Measurements from ENCODE around the gene PDE4D. TPM values are rescaled to one million over a fixed set of nuclear protein-coding genes. Genes with fewer than 3 reads are reported as not detected.
A peak's percentile ranks its signal among the peaks of the same experiment; 100 is the strongest.

PDE4D gene
- total and polyA plus RNA-seq, 2 donors (not counting 3 experiments of a cell fraction or from before 2014, with no cell fraction given): 34.5 to 51.2 TPM

- no peaks in the 10 kb centered on the region for H3K9me1 ChIP-seq (replicated peaks; ENCODE audit: control insufficient read depth, extremely low read depth, insufficient read depth, low read length)
- dilution Hi-C loops (cut with MboI; ENCODE audit: extremely low pct_ligation_motif_present, low sequenced_read_pairs): no loop called here
- H3K27ac ChIP-seq (ENCODE audit: insufficient read depth, low read depth, low read length): no peak overlapping the region
- TF ChIP-seq FOS (IDR thresholded peaks at IDR 0.05; ENCODE audit: borderline replicate concordance, insufficient read depth, low read length) (no peak), EZH2 (IDR thresholded peaks at IDR 0.05; ENCODE audit: borderline replicate concordance, low read depth, low read length, severe bottlenecking) (no peak), JUN (IDR thresholded peaks at IDR 0.05; ENCODE audit: borderline replicate concordance, insufficient read depth, insufficient read length, low read depth) (no peak)
- no peak overlapping the region for H2AFZ ChIP-seq (ENCODE audit: low read depth, low read length)
- no TSS peak for BruUV-seq (replicated peaks)
- H3K9me3 ChIP-seq (replicated peaks; ENCODE audit: control insufficient read depth, insufficient read depth, low read length): no peaks in the 10 kb centered on the region
- no peaks in the 10 kb centered on the region for H3K36me3 ChIP-seq (ENCODE audit: control insufficient read depth in 2 of 2, extremely low read depth in 1 of 2, insufficient read depth in 2 of 2, low read length in 2 of 2)
- H3K4me1 ChIP-seq (ENCODE audit: control insufficient read depth, extremely low read depth, insufficient read depth, low read length): peaks cover 4% of the 10 kb centered on the region
- no peak overlapping the region for H3K4me3 ChIP-seq (replicated peaks in 1 of 3; ENCODE audit: insufficient read depth in 1 of 3, low read depth in 1 of 3, low read length in 3 of 3)
- no peak for DNase-seq (ENCODE audit: low read depth, low spot score)
- intact Hi-C loops (cut with micrococcal nuclease): loop anchor here (1.0 to 5.0 kb wide), 5 partner anchors 180 to 613 kb away; no protein-coding TSS in a partner anchor
- H3K27me3 ChIP-seq (ENCODE audit: control insufficient read depth in 2 of 2, insufficient read depth in 2 of 2, low read length in 2 of 2): no peaks in the 10 kb centered on the region
- POLR2A ChIA-PET: no interaction called here
- H4K20me1 ChIP-seq (replicated peaks; ENCODE audit: control insufficient read depth, extremely low read depth, insufficient read depth, low read length): no peaks in the 10 kb centered on the region
- no peaks in the 10 kb centered on the region for H3K79me2 ChIP-seq (ENCODE audit: control insufficient read depth, insufficient read depth, low read length)
- no peak overlapping the region for H3K9ac ChIP-seq (replicated peaks; ENCODE audit: extremely low read depth, insufficient read depth, low read length)
- no peak for FAIRE-seq
- H3K4me2 ChIP-seq (ENCODE audit: insufficient read depth, low read length): peak overlapping the region; percentile 29
- CTCF ChIA-PET: interaction anchor here (0.6 to 6.4 kb wide), 54 partner anchors 9 to 612 kb away, joined by 3 to 217 read pairs (median 6); no protein-coding TSS in a partner anchor
Measured at GRCh38 chr5:59187857-59188256, 705.7 kb downstream of the PDE4D start.

GRCh38 chr5:59186623-59187022 lies 706.9 kb downstream of the PDE4D start:
- H3K4me2 ChIP-seq (ENCODE audit: insufficient read depth, low read length): no peak overlapping the region
- no peaks in the 10 kb centered on the region for H3K79me2 ChIP-seq (ENCODE audit: control insufficient read depth, insufficient read depth, low read length)
- POLR2A ChIA-PET: no interaction called here
- DNase-seq (ENCODE audit: low read depth, low spot score): no peak
- H4K20me1 ChIP-seq (replicated peaks; ENCODE audit: control insufficient read depth, extremely low read depth, insufficient read depth, low read length): no peaks in the 10 kb centered on the region
- TF ChIP-seq GATA2 (IDR thresholded peaks at IDR 0.05; ENCODE audit: insufficient read depth, insufficient read length, low read depth, low read length): no peak
- no peak for TF ChIP-seq JUN (IDR thresholded peaks at IDR 0.05; ENCODE audit: borderline replicate concordance, insufficient read depth, insufficient read length, low read depth)
- TF ChIP-seq, protein P1, sequence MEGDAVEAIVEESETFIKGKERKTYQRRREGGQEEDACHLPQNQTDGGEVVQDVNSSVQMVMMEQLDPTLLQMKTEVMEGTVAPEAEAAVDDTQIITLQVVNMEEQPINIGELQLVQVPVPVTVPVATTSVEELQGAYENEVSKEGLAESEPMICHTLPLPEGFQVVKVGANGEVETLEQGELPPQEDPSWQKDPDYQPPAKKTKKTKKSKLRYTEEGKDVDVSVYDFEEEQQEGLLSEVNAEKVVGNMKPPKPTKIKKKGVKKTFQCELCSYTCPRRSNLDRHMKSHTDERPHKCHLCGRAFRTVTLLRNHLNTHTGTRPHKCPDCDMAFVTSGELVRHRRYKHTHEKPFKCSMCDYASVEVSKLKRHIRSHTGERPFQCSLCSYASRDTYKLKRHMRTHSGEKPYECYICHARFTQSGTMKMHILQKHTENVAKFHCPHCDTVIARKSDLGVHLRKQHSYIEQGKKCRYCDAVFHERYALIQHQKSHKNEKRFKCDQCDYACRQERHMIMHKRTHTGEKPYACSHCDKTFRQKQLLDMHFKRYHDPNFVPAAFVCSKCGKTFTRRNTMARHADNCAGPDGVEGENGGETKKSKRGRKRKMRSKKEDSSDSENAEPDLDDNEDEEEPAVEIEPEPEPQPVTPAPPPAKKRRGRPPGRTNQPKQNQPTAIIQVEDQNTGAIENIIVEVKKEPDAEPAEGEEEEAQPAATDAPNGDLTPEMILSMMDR (IDR thresholded peaks at IDR 0.05; ENCODE audit: extremely low read depth in 1 of 2, insufficient read depth in 1 of 2, low read depth in 1 of 2, low read length in 2 of 2): no peak
- TF ChIP-seq EZH2 (IDR thresholded peaks at IDR 0.05; ENCODE audit: borderline replicate concordance, low read depth, low read length, severe bottlenecking): no peak
- no peak for TF ChIP-seq FOS (IDR thresholded peaks at IDR 0.05; ENCODE audit: borderline replicate concordance, insufficient read depth, low read length)
- no peak for TF ChIP-seq MAX (IDR thresholded peaks at IDR 0.05; ENCODE audit: insufficient read depth, insufficient read length)
- TF ChIP-seq MYC (IDR thresholded peaks at IDR 0.05; ENCODE audit: low read depth, low read length): no peak
- no peak for TF ChIP-seq POLR2AphosphoS5 (IDR thresholded peaks at IDR 0.05; ENCODE audit: insufficient read depth, low read depth, low read length)
- no peak for TF ChIP-seq POLR2A (IDR thresholded peaks at IDR 0.05; ENCODE audit: low read depth, low read length)
- no peaks in the 10 kb centered on the region for H3K9me3 ChIP-seq (replicated peaks; ENCODE audit: control insufficient read depth, insufficient read depth, low read length)
- H2AFZ ChIP-seq (ENCODE audit: low read depth, low read length): no peak overlapping the region
- BruUV-seq (replicated peaks): no TSS peak
- H3K9ac ChIP-seq (replicated peaks; ENCODE audit: extremely low read depth, insufficient read depth, low read length): no peak overlapping the region
- intact Hi-C loops (cut with micrococcal nuclease) (loop anchor here (5.0 kb wide), 1 partner anchor 476 kb away; no protein-coding TSS in a partner anchor), dilution Hi-C loops (cut with MboI; ENCODE audit: extremely low pct_ligation_motif_present, low sequenced_read_pairs) (no loop called here)
- H3K4me3 ChIP-seq (replicated peaks in 1 of 3; ENCODE audit: insufficient read depth in 1 of 3, low read depth in 1 of 3, low read length in 3 of 3): no peak overlapping the region
- H3K4me1 ChIP-seq (ENCODE audit: control insufficient read depth, extremely low read depth, insufficient read depth, low read length): peaks cover 4% of the 10 kb centered on the region
- H3K9me1 ChIP-seq (replicated peaks; ENCODE audit: control insufficient read depth, extremely low read depth, insufficient read depth, low read length): no peaks in the 10 kb centered on the region
- CTCF ChIA-PET: interaction anchor here (1.4 to 6.4 kb wide), 3 partner anchors 10 to 195 kb away, joined by 3 to 217 read pairs (median 193); no protein-coding TSS in a partner anchor
- H3K27me3 ChIP-seq (ENCODE audit: control insufficient read depth in 2 of 2, insufficient read depth in 2 of 2, low read length in 2 of 2): no peaks in the 10 kb centered on the region
- no peak for FAIRE-seq
- no peak overlapping the region for H3K27ac ChIP-seq (ENCODE audit: insufficient read depth, low read depth, low read length)
- no peaks in the 10 kb centered on the region for H3K36me3 ChIP-seq (ENCODE audit: control insufficient read depth in 2 of 2, extremely low read depth in 1 of 2, insufficient read depth in 2 of 2, low read length in 2 of 2)

Measured in endothelial cell of umbilical vein (primary cell).